HK-2 (cell line): ENCODE measurements around the gene SLC44A4.
A peak's percentile ranks its signal among the peaks of the same experiment; 100 is the strongest.
"Not testable (repeated sequence)": the region's sequence is repeated elsewhere in the genome, so short reads cannot be mapped to it uniquely, and the experiment has no call there.

Source experiments
- DNase-seq: peaks from one replicate; pipeline ENCODE4 v3.0.0-alpha.2; 2018; ENCODE audit not compliant: unreplicated experiment

Gene SLC44A4

GRCh38 chr6:31878726-31879125 lies at the start of gene SLC44A4:
SLC44A4 (minus strand) TSS chr6:31878997; CDS start chr6:31878980, 17 bp downstream.
- DNase-seq, result no peak

- no peak for DNase-seq
Observed at GRCh38 chr6:31928672-31928939, 49.8 kb upstream of the SLC44A4 start.

- DNase-seq, result no peak
Observed at GRCh38 chr6:31927863-31928671, 49.3 kb upstream of the SLC44A4 start.

GRCh38 chr6:31927242-31927862 lies 48.6 kb upstream of the SLC44A4 start, which contains the start of gene C2:
C2 (plus strand) TSS chr6:31927717; CDS start chr6:31927753, 36 bp downstream.
- no peak for DNase-seq

GRCh38 chr6:31922942-31923341 lies 44.1 kb upstream of the SLC44A4 start:
- DNase-seq, result no peak

GRCh38 chr6:31920811-31921210 lies 42.0 kb upstream of the SLC44A4 start:
- DNase-seq, result no peak

- DNase-seq, result no peak
Observed at GRCh38 chr6:31919624-31920303, 41.0 kb upstream of the SLC44A4 start.

- no peak for DNase-seq
Observed at GRCh38 chr6:31918069-31918720, 39.4 kb upstream of the SLC44A4 start.

GRCh38 chr6:31915756-31916155 lies 37.0 kb upstream of the SLC44A4 start:
- no peak for DNase-seq

GRCh38 chr6:31915351-31915750 lies 36.6 kb upstream of the SLC44A4 start:
- no peak for DNase-seq

- DNase-seq, result no peak
Observed at GRCh38 chr6:31911826-31912585, 33.2 kb upstream of the SLC44A4 start.

- DNase-seq, result not testable (repeated sequence)
Observed at GRCh38 chr6:31909298-31909697, 30.5 kb upstream of the SLC44A4 start.

- DNase-seq, result no peak
Observed at GRCh38 chr6:31908791-31909190, 30.0 kb upstream of the SLC44A4 start.

- DNase-seq, result not testable (repeated sequence)
Observed at GRCh38 chr6:31908255-31908654, 29.5 kb upstream of the SLC44A4 start.

GRCh38 chr6:31907158-31907813 lies 28.5 kb upstream of the SLC44A4 start:
- peak; percentile 45 for DNase-seq

GRCh38 chr6:31906727-31907126 lies 27.9 kb upstream of the SLC44A4 start:
- not testable (repeated sequence) for DNase-seq

GRCh38 chr6:31906122-31906521 lies 27.3 kb upstream of the SLC44A4 start:
- DNase-seq, result no peak

GRCh38 chr6:31905041-31905440 lies 26.2 kb upstream of the SLC44A4 start:
- no peak for DNase-seq

GRCh38 chr6:31903957-31904356 lies 25.2 kb upstream of the SLC44A4 start:
- DNase-seq, result no peak

- peak; percentile 86 for DNase-seq
Observed at GRCh38 chr6:31901953-31902643, 23.3 kb upstream of the SLC44A4 start, which contains the start of gene ZBTB12. ZBTB12 (minus strand) TSS chr6:31902086; CDS start chr6:31901305, 781 bp downstream.
